ENCODE measurements around the gene PRDM16.

DNA sequence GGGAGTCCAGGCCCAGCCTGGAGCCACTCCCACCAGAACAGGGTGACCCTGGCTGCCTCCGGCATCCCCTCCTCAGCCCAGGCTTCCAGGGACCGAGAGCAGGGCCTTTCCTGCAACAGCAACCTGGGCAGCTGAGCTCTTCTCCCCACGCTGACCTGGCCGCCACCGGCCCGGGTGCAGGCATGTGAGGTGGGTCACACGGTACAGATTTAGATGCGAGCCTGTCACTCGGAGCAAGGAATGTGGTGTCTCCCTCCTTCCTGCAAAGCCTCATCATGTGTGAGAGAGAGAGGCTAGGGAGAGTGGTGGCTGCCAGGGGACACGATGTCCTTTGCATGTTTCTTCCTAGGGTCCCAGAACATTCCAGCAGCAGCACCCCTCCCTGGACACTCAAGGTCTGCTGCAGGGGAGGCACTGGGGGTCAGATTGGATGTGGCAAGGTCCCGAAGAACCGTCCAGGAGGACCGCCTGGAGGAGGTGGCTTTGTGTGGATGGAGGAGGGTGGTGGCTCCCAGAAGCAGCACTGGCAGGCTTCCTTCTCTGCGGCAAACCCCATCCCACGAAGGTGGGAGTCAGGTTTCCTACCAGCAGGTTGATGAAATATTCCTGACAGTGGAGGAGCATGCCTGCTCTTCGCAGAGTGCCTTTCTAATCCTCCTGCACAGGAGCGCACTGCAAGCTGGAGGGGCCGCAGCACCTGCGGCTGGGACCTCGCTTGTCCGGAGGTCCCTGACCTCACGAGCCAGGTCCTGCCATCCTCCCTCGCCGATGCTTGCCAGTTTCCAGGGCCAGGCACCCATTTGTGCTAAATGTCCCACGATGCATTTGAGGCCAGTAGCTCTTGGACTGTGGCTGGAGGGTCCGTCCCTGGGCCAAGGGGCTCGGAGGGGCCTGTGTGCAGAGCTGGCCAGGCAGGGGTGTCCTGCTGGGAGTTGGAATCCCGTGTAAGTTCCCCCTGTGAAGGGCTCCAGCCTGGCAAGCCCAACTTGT is 68.4 kb downstream of the PRDM16 start:
- TF ChIP-seq, protein P1, sequence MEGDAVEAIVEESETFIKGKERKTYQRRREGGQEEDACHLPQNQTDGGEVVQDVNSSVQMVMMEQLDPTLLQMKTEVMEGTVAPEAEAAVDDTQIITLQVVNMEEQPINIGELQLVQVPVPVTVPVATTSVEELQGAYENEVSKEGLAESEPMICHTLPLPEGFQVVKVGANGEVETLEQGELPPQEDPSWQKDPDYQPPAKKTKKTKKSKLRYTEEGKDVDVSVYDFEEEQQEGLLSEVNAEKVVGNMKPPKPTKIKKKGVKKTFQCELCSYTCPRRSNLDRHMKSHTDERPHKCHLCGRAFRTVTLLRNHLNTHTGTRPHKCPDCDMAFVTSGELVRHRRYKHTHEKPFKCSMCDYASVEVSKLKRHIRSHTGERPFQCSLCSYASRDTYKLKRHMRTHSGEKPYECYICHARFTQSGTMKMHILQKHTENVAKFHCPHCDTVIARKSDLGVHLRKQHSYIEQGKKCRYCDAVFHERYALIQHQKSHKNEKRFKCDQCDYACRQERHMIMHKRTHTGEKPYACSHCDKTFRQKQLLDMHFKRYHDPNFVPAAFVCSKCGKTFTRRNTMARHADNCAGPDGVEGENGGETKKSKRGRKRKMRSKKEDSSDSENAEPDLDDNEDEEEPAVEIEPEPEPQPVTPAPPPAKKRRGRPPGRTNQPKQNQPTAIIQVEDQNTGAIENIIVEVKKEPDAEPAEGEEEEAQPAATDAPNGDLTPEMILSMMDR (IDR thresholded peaks at IDR 0.05): no peak
- no peak for TF ChIP-seq POLR2A (IDR thresholded peaks at IDR 0.05)
